ENCODE data around the gene PIK3R3. TPM values are rescaled to one million over a fixed set of nuclear protein-coding genes. Genes with fewer than 3 reads are reported as not detected.

PIK3R3 gene
- total and polyA plus RNA-seq, 9 of the 15 experiments (the other 6 are each of a cell fraction or from before 2014, with no cell fraction given): 1.4 to 7.7 (median 4.6) TPM

- TF ChIP-seq ZNF717 (CRISPR knock-in tag; IDR thresholded peaks at IDR 0.05) (no peak), ZNF408 (CRISPR knock-in tag; IDR thresholded peaks at IDR 0.05; ENCODE audit: low read depth) (no peak), GTF3C2 (IDR thresholded peaks at IDR 0.05; ENCODE audit: borderline replicate concordance, extremely low read depth, insufficient read length) (no peak), XRCC3 (IDR thresholded peaks at IDR 0.05) (no peak), TAF15 (IDR thresholded peaks at IDR 0.05; ENCODE audit: low read depth, low read length) (no peak), HCFC1 (IDR thresholded peaks at IDR 0.05; ENCODE audit: low read depth, low read length) (no peak), ZBTB17 (CRISPR knock-in tag; IDR thresholded peaks at IDR 0.05) (no peak), MYBL2 (IDR thresholded peaks at IDR 0.05; ENCODE audit: low read depth) (no peak), MYBL2 (CRISPR knock-in tag; IDR thresholded peaks at IDR 0.05; ENCODE audit: borderline replicate concordance) (no peak), KDM5B (IDR thresholded peaks at IDR 0.05; ENCODE audit: insufficient replicate concordance, low read depth, low read length) (no peak), ILF3 (IDR thresholded peaks at IDR 0.05; ENCODE audit: borderline replicate concordance) (no peak), FIP1L1 (IDR thresholded peaks at IDR 0.05; ENCODE audit: low read depth, low read length, poor library complexity, severe bottlenecking) (no peak), ZBTB1 (CRISPR knock-in tag; IDR thresholded peaks at IDR 0.05; ENCODE audit: borderline replicate concordance, low read depth) (no peak), BRF1 (IDR thresholded peaks at IDR 0.05; ENCODE audit: borderline replicate concordance, extremely low read depth, insufficient read length) (no peak), MECOM (CRISPR knock-in tag; IDR thresholded peaks at IDR 0.05) (no peak), MTA1 (IDR thresholded peaks at IDR 0.05; ENCODE audit: borderline replicate concordance) (peak; percentile 15; the same call in 1 of the 2 replicates)
Observed at GRCh38 chr1:46173361-46173856, 41.0 kb upstream of the PIK3R3 start (continued).

All from K562 (cell line).